MM.1S (cell line): ENCODE results near the gene PPP2R2C.

Experiments
- DNase-seq: peaks from one replicate; pipeline ENCODE4 v3.0.0-alpha.2; 2015
- H2AFZ ChIP-seq: fragments of 300-600 bp; sonication (generic); 2 replicates; pipeline ENCODE4 v1.6.0; 2016; ENCODE audit warnings: antibody characterized with exemption, low read length
- H3F3A ChIP-seq: fragments of 300-600 bp; sonication (generic); 2 replicates; pipeline ENCODE4 v1.6.1; 2016; ENCODE audit warnings: mild to moderate bottlenecking, antibody characterized with exemption, low read length, moderate library complexity, mixed read lengths; ENCODE audit not compliant: insufficient read depth
- H3K27ac ChIP-seq: fragments of 300-600 bp; sonication (generic); 2 replicates; pipeline ENCODE4 v1.5.1; 2016; ENCODE audit warnings: mild to moderate bottlenecking, low read length
- H3K27me3 ChIP-seq: fragments of 300-600 bp; sonication (generic); replicated peaks from 2 replicates; pipeline ENCODE4 v1.6.0; 2016; ENCODE audit warnings: low read length; ENCODE audit not compliant: insufficient read depth
- H3K36me3 ChIP-seq: fragments of 300-600 bp; sonication (generic); replicated peaks from 2 replicates; pipeline ENCODE4 v1.6.1; 2016; ENCODE audit warnings: mild to moderate bottlenecking, low read length, mixed read lengths; ENCODE audit not compliant: insufficient read depth
- H3K4me1 ChIP-seq: fragments of 300-600 bp; sonication (generic); 2 replicates; pipeline ENCODE4 v1.6.1; 2016; ENCODE audit warnings: low read length, mixed read lengths
- H3K4me2 ChIP-seq: fragments of 300-600 bp; sonication (generic); 2 replicates; pipeline ENCODE4 v1.6.0; 2016; ENCODE audit warnings: low read depth, low read length
- H3K4me3 ChIP-seq: fragments of 300-600 bp; sonication (generic); 2 replicates; pipeline ENCODE4 v1.5.1; 2016; ENCODE audit warnings: low read length, mixed read lengths
- H3K79me2 ChIP-seq: fragments of 300-600 bp; sonication (generic); 2 replicates; pipeline ENCODE4 v1.6.1; 2016; ENCODE audit warnings: mixed run types, low read length, mixed read lengths
- H3K9ac ChIP-seq: fragments of 300-600 bp; sonication (generic); 2 replicates; pipeline ENCODE4 v1.6.1; 2016; ENCODE audit warnings: low read length, mixed read lengths
- H3K9me2 ChIP-seq: fragments of 300-600 bp; sonication (generic); replicated peaks from 2 replicates; pipeline ENCODE4 v1.6.1; 2016; ENCODE audit warnings: mild to moderate bottlenecking, low read length, mixed read lengths; ENCODE audit not compliant: insufficient read depth
- H3K9me3 ChIP-seq: fragments of 300-600 bp; sonication (generic); replicated peaks from 2 replicates; pipeline ENCODE4 v1.6.1; 2016; ENCODE audit warnings: mild to moderate bottlenecking, low read length, mixed read lengths; ENCODE audit not compliant: insufficient read depth
- H4K20me1 ChIP-seq: fragments of 300-600 bp; sonication (generic); 2 replicates; pipeline ENCODE4 v1.6.1; 2016; ENCODE audit warnings: mild to moderate bottlenecking, low read length, moderate library complexity, mixed read lengths; ENCODE audit not compliant: insufficient read depth
- EZH2 ChIP-seq: fragments of 300-600 bp; sonication (generic); optimal IDR thresholded peaks from 2 replicates; pipeline ENCODE3; 2017; ENCODE audit warnings: low read depth, mild to moderate bottlenecking, antibody characterized with exemption, low read length, mixed read lengths
- EZH2phosphoT487 ChIP-seq: fragments of 300-600 bp; sonication (generic); IDR thresholded peaks from 2 replicates; pipeline ENCODE4 v1.6.1; 2018; ENCODE audit warnings: antibody characterized with exemption, low read length
- TF ChIP-seq, protein P1 (sequence below): fragments of 300-600 bp; sonication (generic); IDR thresholded peaks from 2 replicates; pipeline ENCODE4 v1.5.1; 2016; ENCODE audit warnings: antibody characterized with exemption, low read length, mixed read lengths

Gene PPP2R2C

GRCh38 chr4:6324461-6324998 is 147.9 kb downstream of the PPP2R2C start:
- Histone ChIP-seq H3K36me3 (no peaks in the 10 kb centered on the region), H3K9ac (no peak overlapping the region), H3K27ac (no peak overlapping the region), H3K4me1 (peaks cover 27% of the 10 kb centered on the region), H3K4me3 (no peak overlapping the region), H3K9me3 (no peaks in the 10 kb centered on the region), H3K27me3 (peaks cover 68% of the 10 kb centered on the region), H4K20me1 (no peaks in the 10 kb centered on the region), H3F3A (no peaks in the 10 kb centered on the region), H3K9me2 (no peaks in the 10 kb centered on the region), H3K4me2 (no peak overlapping the region), H2AFZ (no peak overlapping the region), H3K79me2 (no peaks in the 10 kb centered on the region)
- DNase-seq: no peak
- TF ChIP-seq, protein P1, sequence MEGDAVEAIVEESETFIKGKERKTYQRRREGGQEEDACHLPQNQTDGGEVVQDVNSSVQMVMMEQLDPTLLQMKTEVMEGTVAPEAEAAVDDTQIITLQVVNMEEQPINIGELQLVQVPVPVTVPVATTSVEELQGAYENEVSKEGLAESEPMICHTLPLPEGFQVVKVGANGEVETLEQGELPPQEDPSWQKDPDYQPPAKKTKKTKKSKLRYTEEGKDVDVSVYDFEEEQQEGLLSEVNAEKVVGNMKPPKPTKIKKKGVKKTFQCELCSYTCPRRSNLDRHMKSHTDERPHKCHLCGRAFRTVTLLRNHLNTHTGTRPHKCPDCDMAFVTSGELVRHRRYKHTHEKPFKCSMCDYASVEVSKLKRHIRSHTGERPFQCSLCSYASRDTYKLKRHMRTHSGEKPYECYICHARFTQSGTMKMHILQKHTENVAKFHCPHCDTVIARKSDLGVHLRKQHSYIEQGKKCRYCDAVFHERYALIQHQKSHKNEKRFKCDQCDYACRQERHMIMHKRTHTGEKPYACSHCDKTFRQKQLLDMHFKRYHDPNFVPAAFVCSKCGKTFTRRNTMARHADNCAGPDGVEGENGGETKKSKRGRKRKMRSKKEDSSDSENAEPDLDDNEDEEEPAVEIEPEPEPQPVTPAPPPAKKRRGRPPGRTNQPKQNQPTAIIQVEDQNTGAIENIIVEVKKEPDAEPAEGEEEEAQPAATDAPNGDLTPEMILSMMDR: no peak
- TF ChIP-seq EZH2: no peak
- no peak for TF ChIP-seq EZH2phosphoT487

- Histone ChIP-seq H3K4me2 (peak overlapping the region; percentile 19), H2AFZ (no peak overlapping the region)
Measured at GRCh38 chr4:6322761-6323566, 149.4 kb downstream of the PPP2R2C start.

DNA sequence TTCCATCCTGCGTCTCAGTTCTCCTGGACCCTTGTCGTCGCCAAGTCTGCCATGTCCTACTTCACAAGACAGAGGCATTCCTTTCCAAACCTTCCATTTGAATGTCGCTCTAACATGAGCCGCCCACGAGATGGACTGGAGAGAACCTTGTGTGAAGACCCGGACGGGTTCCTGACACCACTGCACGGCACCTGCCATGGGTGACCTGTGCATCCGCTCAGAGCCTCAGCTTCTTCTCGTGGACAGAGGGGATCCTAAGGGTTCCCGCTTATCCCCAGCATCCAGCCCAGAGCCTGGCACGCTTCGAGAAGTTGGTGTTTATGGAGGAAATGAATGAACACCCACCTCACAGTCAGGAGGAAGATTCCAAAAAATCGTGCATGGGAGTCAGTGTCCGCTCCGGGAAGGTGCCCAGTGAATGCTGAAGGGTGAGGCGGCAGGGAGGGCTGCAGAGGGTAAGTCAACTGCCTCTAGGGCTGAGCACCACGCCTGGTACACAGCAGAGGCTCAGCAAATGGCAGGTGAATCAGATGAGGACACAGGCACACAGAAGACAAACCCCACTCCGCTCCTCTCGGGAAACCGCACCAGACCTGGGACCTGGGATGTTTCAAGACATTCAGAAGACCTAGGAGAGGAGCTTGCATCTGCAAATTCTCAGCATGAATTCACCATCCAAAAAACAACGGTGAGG is 150.2 kb downstream of the PPP2R2C start:
- TF ChIP-seq, protein P1: no peak
- DNase-seq: no peak
- H3K9ac ChIP-seq: no peak overlapping the region
- H3K36me3 ChIP-seq: no peaks in the 10 kb centered on the region
- H3F3A ChIP-seq: no peaks in the 10 kb centered on the region
- H4K20me1 ChIP-seq: no peaks in the 10 kb centered on the region
- no peaks in the 10 kb centered on the region for H3K9me3 ChIP-seq
- H3K4me2 ChIP-seq: peak overlapping the region; percentile 19
- peaks cover 14% of the 10 kb centered on the region for H3K4me1 ChIP-seq
- H3K27ac ChIP-seq: no peak overlapping the region
- H3K27me3 ChIP-seq: peaks cover 71% of the 10 kb centered on the region
- H3K9me2 ChIP-seq: no peaks in the 10 kb centered on the region
- no peak overlapping the region for H2AFZ ChIP-seq
- no peak overlapping the region for H3K4me3 ChIP-seq
- H3K79me2 ChIP-seq: no peaks in the 10 kb centered on the region

More at GRCh38 chr4:6322761-6323566, 149.4 kb downstream of the PPP2R2C start:
- H3K9ac ChIP-seq: no peak overlapping the region
- no peaks in the 10 kb centered on the region for H3K9me2 ChIP-seq
- no peak overlapping the region for H3K27ac ChIP-seq
- H3K4me1 ChIP-seq: peaks cover 21% of the 10 kb centered on the region
- no peaks in the 10 kb centered on the region for H3K36me3 ChIP-seq
- H4K20me1 ChIP-seq: no peaks in the 10 kb centered on the region
- no peaks in the 10 kb centered on the region for H3F3A ChIP-seq
- TF ChIP-seq EZH2phosphoT487: no peak
- TF ChIP-seq, protein P1: no peak
- TF ChIP-seq EZH2: no peak
- peak; percentile 48 for DNase-seq
- H3K4me3 ChIP-seq: no peak overlapping the region
- H3K79me2 ChIP-seq: no peaks in the 10 kb centered on the region
- H3K27me3 ChIP-seq: peaks cover 70% of the 10 kb centered on the region
- no peaks in the 10 kb centered on the region for H3K9me3 ChIP-seq
